Neural cell (in vitro differentiated cells): ENCODE measurements around the gene NHSL2. TPM values are rescaled to one million over a fixed set of nuclear protein-coding genes. Genes with fewer than 3 reads are reported as not detected.

Experiments used
- H2AFZ ChIP-seq: fragments of 200-600, 300-800 bp; sonication (generic), shearing (Covaris generic); 2 replicates; pipeline ENCODE4 v1.6.0; 2014; ENCODE audit warnings: low read depth, mild to moderate bottlenecking, antibody characterized with exemption, low read length, moderate library complexity
- H3F3A ChIP-seq: fragments of 200-600 bp; shearing (Covaris generic); 2 replicates; pipeline ENCODE4 v1.6.1; 2016; ENCODE audit warnings: mild to moderate bottlenecking, moderate library complexity, mixed read lengths, antibody characterized with exemption, low read length; ENCODE audit not compliant: insufficient read depth, poor library complexity, severe bottlenecking
- H3K27ac ChIP-seq: fragments of 200-600, 300-800 bp; sonication (generic), shearing (Covaris generic); 2 replicates; pipeline ENCODE4 v1.5.1; 2014; ENCODE audit warnings: mild to moderate bottlenecking, low read length, moderate library complexity
- H3K27me3 ChIP-seq: fragments of 300-800, 200-600 bp; sonication (generic), shearing (Covaris generic); 2 replicates; pipeline ENCODE4 v1.6.0; 2014; ENCODE audit warnings: mild to moderate bottlenecking, low read depth, low read length, moderate library complexity; ENCODE audit not compliant: insufficient read depth
- H3K36me3 ChIP-seq: fragments of 300-800, 200-600 bp; sonication (generic), shearing (Covaris generic); 2 replicates; pipeline ENCODE4 v1.5.1; 2014; ENCODE audit warnings: mild to moderate bottlenecking, antibody characterized with exemption, low read length, moderate library complexity; ENCODE audit not compliant: insufficient read depth
- H3K4me2 ChIP-seq: fragments of 300-800, 200-600 bp; sonication (generic), shearing (Covaris generic); 2 replicates; pipeline ENCODE4 v1.6.0; 2014; ENCODE audit warnings: mild to moderate bottlenecking, low read length
- H3K4me3 ChIP-seq: fragments of 300-800, 200-600 bp; sonication (generic), shearing (Covaris generic); 2 replicates; pipeline ENCODE4 v1.5.1; 2014; ENCODE audit warnings: mild to moderate bottlenecking, low read length, moderate library complexity
- H3K79me2 ChIP-seq: fragments of 200-600 bp; shearing (Covaris generic); replicated peaks from 2 replicates; pipeline ENCODE4 v1.6.0; 2014; ENCODE audit warnings: mild to moderate bottlenecking, low read length, moderate library complexity; ENCODE audit not compliant: insufficient read depth
- H3K9ac ChIP-seq: fragments of 300-800, 200-600 bp; sonication (generic), shearing (Covaris generic); 2 replicates; pipeline ENCODE4 v1.6.1; 2016; ENCODE audit warnings: mild to moderate bottlenecking, low read length, mixed read lengths
- H3K9me2 ChIP-seq: fragments of 200-600 bp; shearing (Covaris generic); 2 replicates; pipeline ENCODE4 v1.6.1; 2016; ENCODE audit warnings: mild to moderate bottlenecking, low read length, mixed read lengths; ENCODE audit not compliant: insufficient read depth
- H3K9me3 ChIP-seq: fragments of 200-600, 300-800 bp; sonication (generic), shearing (Covaris generic); 2 replicates; pipeline ENCODE4 v1.6.1; 2016; ENCODE audit warnings: mild to moderate bottlenecking, mixed run types, low read length, moderate library complexity, mixed read lengths
- H4K20me1 ChIP-seq: fragments of 200-600 bp; shearing (Covaris generic); 2 replicates; pipeline ENCODE4 v1.6.1; 2016; ENCODE audit warnings: mild to moderate bottlenecking, mixed run types; ENCODE audit not compliant: insufficient read depth
- EP300 ChIP-seq: fragments of 450-650 bp; conservative IDR thresholded peaks from 2 replicates; pipeline ENCODE4 v1.6.1; 2014; ENCODE audit warnings: antibody characterized with exemption, mild to moderate bottlenecking, moderate library complexity; ENCODE audit not compliant: poor library complexity, severe bottlenecking
- EZH2 ChIP-seq: fragments of 200-600, 300-800 bp; shearing (Covaris generic), sonication (generic); IDR thresholded peaks from 2 replicates; pipeline ENCODE4 v1.6.1; 2014; ENCODE audit warnings: antibody characterized with exemption, low read length, borderline replicate concordance, mild to moderate bottlenecking; ENCODE audit not compliant: insufficient read depth, poor library complexity, severe bottlenecking
- MXI1 ChIP-seq: fragments of 450-650 bp; conservative IDR thresholded peaks from 2 replicates; pipeline ENCODE4 v1.6.1; 2014; ENCODE audit warnings: antibody characterized with exemption, mild to moderate bottlenecking; ENCODE audit not compliant: poor library complexity, severe bottlenecking
- POLR2AphosphoS5 ChIP-seq: IDR thresholded peaks from 2 replicates; pipeline ENCODE4 v1.6.1; 2012
- RAD21 ChIP-seq: fragments of 450-650 bp; conservative IDR thresholded peaks from 2 replicates; pipeline ENCODE4 v1.6.1; 2014; ENCODE audit warnings: antibody characterized with exemption, mild to moderate bottlenecking, moderate library complexity
- SMC3 ChIP-seq: fragments of 450-650 bp; conservative IDR thresholded peaks from 2 replicates; pipeline ENCODE4 v1.6.1; 2014; ENCODE audit warnings: antibody characterized with exemption, mild to moderate bottlenecking, moderate library complexity; ENCODE audit not compliant: poor library complexity
- TAF1 ChIP-seq: IDR thresholded peaks from 2 replicates; pipeline ENCODE4 v1.6.1; 2012; ENCODE audit warnings: low read depth
- polyA plus RNA-seq: library from polyadenylated mRNA; depleted of rRNA; stranded (reverse); fragments of >200 nt; gene quantifications from 2 replicates; pipeline ENCODE4 v1.2.3, GENCODE V29; 2014
- TF ChIP-seq, protein P1 (sequence below): fragments of 450-650 bp; IDR thresholded peaks from 2 replicates; pipeline ENCODE4 v1.5.1; 2014; ENCODE audit warnings: antibody characterized with exemption, mild to moderate bottlenecking, moderate library complexity; ENCODE audit not compliant: poor library complexity, severe bottlenecking
- TF ChIP-seq, protein P2 (sequence below): IDR thresholded peaks from 2 replicates; pipeline ENCODE4 v1.6.1; 2012; ENCODE audit warnings: borderline replicate concordance

The NHSL2 gene
- polyA plus RNA-seq, 1 donor from 2014 or later, result 0.87 TPM

DNA sequence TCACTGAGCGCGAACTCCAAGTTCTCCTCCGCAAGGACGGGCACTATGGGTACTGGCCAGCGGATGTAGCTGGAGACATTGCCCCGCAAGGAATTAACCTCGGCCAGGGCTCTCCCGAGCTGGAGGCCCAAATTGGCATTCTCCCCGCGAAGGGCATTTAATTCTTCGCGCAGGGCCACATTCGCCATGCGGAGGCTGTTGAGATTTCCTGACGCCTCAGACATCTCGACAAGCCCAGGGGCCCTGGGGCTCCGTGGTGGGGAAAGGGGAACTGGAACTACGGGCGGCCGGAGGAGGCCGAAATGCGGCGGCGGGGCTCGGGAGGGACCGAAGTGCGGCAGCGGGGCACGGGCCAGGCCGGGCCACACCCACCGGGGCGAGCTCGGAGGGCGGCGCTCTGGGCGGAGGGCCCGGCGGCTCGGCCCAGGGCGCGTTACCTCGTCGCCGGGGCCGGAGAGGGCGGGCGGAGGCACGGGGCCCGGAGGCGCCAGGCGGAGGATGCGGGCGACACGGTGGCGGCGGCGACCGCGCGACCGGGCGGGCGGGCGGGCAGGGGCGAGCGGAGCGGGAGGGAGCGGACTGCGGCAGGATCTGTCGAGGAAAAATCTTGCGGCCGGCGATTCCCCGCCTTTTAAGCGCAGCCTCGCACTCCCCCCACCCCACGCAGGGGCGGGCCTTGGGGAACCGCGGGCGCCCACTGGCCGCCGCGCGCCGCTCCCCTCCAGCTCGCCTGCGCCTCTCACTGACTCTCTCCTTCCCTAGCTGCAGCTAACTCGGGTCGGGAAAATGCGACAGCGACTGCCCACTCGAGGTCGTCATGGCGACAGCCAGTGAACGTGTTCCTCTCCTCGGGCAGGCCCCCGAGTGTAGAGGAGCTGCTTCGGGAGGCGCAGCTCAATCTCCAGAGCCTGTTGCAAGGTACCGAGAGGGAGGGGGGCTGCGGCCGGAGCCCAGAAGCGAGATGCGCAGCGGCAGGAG is 221.0 kb downstream of the NHSL2 start, which contains the start of gene RTL5:
RTL5 (minus strand) TSS at position 599 of the 978 bp plus-strand sequence.
- H3K4me2 ChIP-seq, result no peak within 1 kb of the TSS
- no peaks in the 10 kb centered on the region for H3K36me3 ChIP-seq
- H4K20me1 ChIP-seq, result no peaks in the 10 kb centered on the region
- no peaks in the 10 kb centered on the region for H3K27me3 ChIP-seq
- H3K9me2 ChIP-seq, result no peaks in the 10 kb centered on the region
- peak within 1 kb of the TSS; percentile 88 for H3K27ac ChIP-seq
- no peaks in the 10 kb centered on the region for H3F3A ChIP-seq
- H3K4me3 ChIP-seq, result peak within 1 kb of the TSS; percentile 69
- peak; percentile 55 for TF ChIP-seq EP300
- peak; percentile 46 for TF ChIP-seq MXI1
- TF ChIP-seq TAF1, result peak; percentile 59
- TF ChIP-seq EZH2, result no peak
- peak; percentile 67 for TF ChIP-seq SMC3
- TF ChIP-seq POLR2AphosphoS5, result peak; percentile 61
- TF ChIP-seq RAD21, result peak; percentile 64
- TF ChIP-seq, protein P1, sequence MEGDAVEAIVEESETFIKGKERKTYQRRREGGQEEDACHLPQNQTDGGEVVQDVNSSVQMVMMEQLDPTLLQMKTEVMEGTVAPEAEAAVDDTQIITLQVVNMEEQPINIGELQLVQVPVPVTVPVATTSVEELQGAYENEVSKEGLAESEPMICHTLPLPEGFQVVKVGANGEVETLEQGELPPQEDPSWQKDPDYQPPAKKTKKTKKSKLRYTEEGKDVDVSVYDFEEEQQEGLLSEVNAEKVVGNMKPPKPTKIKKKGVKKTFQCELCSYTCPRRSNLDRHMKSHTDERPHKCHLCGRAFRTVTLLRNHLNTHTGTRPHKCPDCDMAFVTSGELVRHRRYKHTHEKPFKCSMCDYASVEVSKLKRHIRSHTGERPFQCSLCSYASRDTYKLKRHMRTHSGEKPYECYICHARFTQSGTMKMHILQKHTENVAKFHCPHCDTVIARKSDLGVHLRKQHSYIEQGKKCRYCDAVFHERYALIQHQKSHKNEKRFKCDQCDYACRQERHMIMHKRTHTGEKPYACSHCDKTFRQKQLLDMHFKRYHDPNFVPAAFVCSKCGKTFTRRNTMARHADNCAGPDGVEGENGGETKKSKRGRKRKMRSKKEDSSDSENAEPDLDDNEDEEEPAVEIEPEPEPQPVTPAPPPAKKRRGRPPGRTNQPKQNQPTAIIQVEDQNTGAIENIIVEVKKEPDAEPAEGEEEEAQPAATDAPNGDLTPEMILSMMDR, result peak; percentile 55
- TF ChIP-seq, protein P2, sequence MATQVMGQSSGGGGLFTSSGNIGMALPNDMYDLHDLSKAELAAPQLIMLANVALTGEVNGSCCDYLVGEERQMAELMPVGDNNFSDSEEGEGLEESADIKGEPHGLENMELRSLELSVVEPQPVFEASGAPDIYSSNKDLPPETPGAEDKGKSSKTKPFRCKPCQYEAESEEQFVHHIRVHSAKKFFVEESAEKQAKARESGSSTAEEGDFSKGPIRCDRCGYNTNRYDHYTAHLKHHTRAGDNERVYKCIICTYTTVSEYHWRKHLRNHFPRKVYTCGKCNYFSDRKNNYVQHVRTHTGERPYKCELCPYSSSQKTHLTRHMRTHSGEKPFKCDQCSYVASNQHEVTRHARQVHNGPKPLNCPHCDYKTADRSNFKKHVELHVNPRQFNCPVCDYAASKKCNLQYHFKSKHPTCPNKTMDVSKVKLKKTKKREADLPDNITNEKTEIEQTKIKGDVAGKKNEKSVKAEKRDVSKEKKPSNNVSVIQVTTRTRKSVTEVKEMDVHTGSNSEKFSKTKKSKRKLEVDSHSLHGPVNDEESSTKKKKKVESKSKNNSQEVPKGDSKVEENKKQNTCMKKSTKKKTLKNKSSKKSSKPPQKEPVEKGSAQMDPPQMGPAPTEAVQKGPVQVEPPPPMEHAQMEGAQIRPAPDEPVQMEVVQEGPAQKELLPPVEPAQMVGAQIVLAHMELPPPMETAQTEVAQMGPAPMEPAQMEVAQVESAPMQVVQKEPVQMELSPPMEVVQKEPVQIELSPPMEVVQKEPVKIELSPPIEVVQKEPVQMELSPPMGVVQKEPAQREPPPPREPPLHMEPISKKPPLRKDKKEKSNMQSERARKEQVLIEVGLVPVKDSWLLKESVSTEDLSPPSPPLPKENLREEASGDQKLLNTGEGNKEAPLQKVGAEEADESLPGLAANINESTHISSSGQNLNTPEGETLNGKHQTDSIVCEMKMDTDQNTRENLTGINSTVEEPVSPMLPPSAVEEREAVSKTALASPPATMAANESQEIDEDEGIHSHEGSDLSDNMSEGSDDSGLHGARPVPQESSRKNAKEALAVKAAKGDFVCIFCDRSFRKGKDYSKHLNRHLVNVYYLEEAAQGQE, result no peak
- no peaks in the 10 kb centered on the region for H3K79me2 ChIP-seq
- peak within 1 kb of the TSS; percentile 66 for H3K9ac ChIP-seq
- peak within 1 kb of the TSS; percentile 4 for H2AFZ ChIP-seq
- no peaks in the 10 kb centered on the region for H3K9me3 ChIP-seq

DNA sequence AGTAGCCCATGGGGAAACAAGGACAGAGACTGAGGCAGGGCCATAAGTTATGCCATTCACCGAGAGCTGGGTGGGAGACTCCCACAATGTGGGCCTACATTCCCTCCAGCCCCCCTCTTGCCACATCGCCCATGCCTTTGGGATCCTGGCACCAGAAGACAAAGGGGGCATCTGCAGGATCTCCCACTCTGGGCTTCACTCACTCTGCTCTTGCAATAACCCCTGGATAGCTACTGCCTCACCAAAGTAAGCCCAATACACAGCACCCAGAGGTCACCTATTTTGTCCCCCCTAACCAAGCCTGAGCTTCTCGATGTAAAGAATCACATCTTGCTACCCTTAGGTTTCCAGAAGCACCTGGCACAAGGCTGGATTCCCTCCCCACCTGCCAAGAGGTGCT is 221.8 kb downstream of the NHSL2 start:
- Histone ChIP-seq H3K9ac (peak overlapping the region; percentile 66), H3K9me2 (no peaks in the 10 kb centered on the region), H3K4me3 (peak overlapping the region; percentile 69), H3K27me3 (no peaks in the 10 kb centered on the region), H4K20me1 (no peaks in the 10 kb centered on the region), H3F3A (no peaks in the 10 kb centered on the region), H3K79me2 (no peaks in the 10 kb centered on the region), H3K4me2 (no peak overlapping the region), H3K27ac (peak overlapping the region; percentile 88), H2AFZ (peak overlapping the region; percentile 4), H3K9me3 (no peaks in the 10 kb centered on the region), H3K36me3 (no peaks in the 10 kb centered on the region)
- TF ChIP-seq, protein P1, result no peak
- peak; percentile 16 for TF ChIP-seq TAF1
